ENCODE results near the gene SLC43A1. TPM values are rescaled to one million over a fixed set of nuclear protein-coding genes. Genes with fewer than 3 reads are reported as not detected.

Gene SLC43A1
- total and polyA plus RNA-seq, 2 experiments from 2014 or later, result 19.6 to 49.7 TPM

DNA sequence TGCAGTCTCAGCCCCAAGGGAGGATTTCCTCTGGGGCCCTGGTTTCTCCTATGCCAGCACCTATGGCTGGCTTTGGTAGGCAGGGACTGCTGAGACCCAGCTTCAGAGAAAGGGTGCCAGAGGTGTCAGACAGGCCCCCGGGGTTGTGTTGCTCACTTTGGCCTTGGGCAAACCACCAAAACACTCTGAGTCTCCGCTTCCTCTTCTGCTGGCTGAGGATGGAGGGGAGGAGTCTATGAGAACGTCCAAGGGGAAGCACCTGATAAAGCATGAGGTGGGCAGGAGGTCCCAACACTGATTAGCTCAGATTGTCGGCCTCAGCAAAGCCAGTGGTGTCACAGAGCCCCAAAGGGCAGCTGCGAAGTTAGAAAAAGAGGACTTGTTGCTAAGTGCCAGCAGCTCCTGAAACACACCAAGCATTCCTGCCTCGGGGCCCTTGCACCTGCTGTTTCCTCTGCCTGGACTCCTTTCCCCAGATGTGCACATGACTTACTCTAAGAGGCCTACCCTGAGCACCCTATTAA, 32.4 kb upstream of the SLC43A1 start (continued):
- no peak for TF ChIP-seq ZNF462 (CRISPR knock-in tag; IDR thresholded peaks at IDR 0.05)

- H3K4me3 ChIP-seq, result no peak overlapping the region
- H3K4me2 ChIP-seq, result no peak overlapping the region
- H3K27ac ChIP-seq (ENCODE audit: low read depth), result no peak overlapping the region
- no peaks in the 10 kb centered on the region for H3K27me3 ChIP-seq (ENCODE audit: insufficient read depth)
- peaks cover 16% of the 10 kb centered on the region; the same call in 1 of the 2 replicates for H3K4me1 ChIP-seq (ENCODE audit: insufficient read depth)
- TF ChIP-seq, protein P1, sequence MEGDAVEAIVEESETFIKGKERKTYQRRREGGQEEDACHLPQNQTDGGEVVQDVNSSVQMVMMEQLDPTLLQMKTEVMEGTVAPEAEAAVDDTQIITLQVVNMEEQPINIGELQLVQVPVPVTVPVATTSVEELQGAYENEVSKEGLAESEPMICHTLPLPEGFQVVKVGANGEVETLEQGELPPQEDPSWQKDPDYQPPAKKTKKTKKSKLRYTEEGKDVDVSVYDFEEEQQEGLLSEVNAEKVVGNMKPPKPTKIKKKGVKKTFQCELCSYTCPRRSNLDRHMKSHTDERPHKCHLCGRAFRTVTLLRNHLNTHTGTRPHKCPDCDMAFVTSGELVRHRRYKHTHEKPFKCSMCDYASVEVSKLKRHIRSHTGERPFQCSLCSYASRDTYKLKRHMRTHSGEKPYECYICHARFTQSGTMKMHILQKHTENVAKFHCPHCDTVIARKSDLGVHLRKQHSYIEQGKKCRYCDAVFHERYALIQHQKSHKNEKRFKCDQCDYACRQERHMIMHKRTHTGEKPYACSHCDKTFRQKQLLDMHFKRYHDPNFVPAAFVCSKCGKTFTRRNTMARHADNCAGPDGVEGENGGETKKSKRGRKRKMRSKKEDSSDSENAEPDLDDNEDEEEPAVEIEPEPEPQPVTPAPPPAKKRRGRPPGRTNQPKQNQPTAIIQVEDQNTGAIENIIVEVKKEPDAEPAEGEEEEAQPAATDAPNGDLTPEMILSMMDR (conservative IDR thresholded peaks at IDR 0.05; ENCODE audit: low read depth in 2 of 2), result peak in 1 of 2 experiments; percentile 41; a peak in 2 of 4 replicates
- TF ChIP-seq ZNF331 (CRISPR knock-in tag; IDR thresholded peaks at IDR 0.05; ENCODE audit: low read depth), result no peak
- no peaks in the 10 kb centered on the region for H3K79me2 ChIP-seq (replicated peaks; ENCODE audit: insufficient read depth)
- peaks cover 16% of the 10 kb centered on the region for H3K27me3 Mint-ChIP-seq (ENCODE audit: insufficient read depth, low read depth, poor library complexity)
- DNase-seq (ENCODE audit: low spot score), result peak; percentile 67
- no peak overlapping the region for H3K4me3 Mint-ChIP-seq
- peaks cover 3% of the 10 kb centered on the region; the same call in 2 of the 3 replicates for H3K9me3 Mint-ChIP-seq
- no peak overlapping the region for H2AFZ ChIP-seq
- H3K36me3 Mint-ChIP-seq (ENCODE audit: low read depth), result peaks cover 27% of the 10 kb centered on the region
- ATAC-seq, result peak; percentile 70
- H3F3A ChIP-seq (replicated peaks; ENCODE audit: low read depth), result no peaks in the 10 kb centered on the region
- H3K9me2 ChIP-seq (ENCODE audit: insufficient read depth), result no peaks in the 10 kb centered on the region
- H3K27ac Mint-ChIP-seq, result no peak overlapping the region
- H4K20me1 ChIP-seq (replicated peaks; ENCODE audit: insufficient read depth), result no peaks in the 10 kb centered on the region
- H3K4me1 Mint-ChIP-seq, result peaks cover 20% of the 10 kb centered on the region
- no peaks in the 10 kb centered on the region for H3K36me3 ChIP-seq (ENCODE audit: insufficient read depth)
These were observed 31.5 kb upstream of the SLC43A1 start for GRCh38 chr11:57546869-57547475.
